ENCODE measurements around the gene GLG1.
"Not testable (repeated sequence)": the region's sequence is repeated elsewhere in the genome, so short reads cannot be mapped to it uniquely, and the experiment has no call there.

- not testable (repeated sequence) for TF ChIP-seq EP300 (conservative IDR thresholded peaks at IDR 0.05; ENCODE audit: poor library complexity, severe bottlenecking)
- TF ChIP-seq, protein P1, sequence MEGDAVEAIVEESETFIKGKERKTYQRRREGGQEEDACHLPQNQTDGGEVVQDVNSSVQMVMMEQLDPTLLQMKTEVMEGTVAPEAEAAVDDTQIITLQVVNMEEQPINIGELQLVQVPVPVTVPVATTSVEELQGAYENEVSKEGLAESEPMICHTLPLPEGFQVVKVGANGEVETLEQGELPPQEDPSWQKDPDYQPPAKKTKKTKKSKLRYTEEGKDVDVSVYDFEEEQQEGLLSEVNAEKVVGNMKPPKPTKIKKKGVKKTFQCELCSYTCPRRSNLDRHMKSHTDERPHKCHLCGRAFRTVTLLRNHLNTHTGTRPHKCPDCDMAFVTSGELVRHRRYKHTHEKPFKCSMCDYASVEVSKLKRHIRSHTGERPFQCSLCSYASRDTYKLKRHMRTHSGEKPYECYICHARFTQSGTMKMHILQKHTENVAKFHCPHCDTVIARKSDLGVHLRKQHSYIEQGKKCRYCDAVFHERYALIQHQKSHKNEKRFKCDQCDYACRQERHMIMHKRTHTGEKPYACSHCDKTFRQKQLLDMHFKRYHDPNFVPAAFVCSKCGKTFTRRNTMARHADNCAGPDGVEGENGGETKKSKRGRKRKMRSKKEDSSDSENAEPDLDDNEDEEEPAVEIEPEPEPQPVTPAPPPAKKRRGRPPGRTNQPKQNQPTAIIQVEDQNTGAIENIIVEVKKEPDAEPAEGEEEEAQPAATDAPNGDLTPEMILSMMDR (IDR thresholded peaks at IDR 0.05; ENCODE audit: poor library complexity, severe bottlenecking): not testable (repeated sequence)
Measured at GRCh38 chr16:74546112-74546511, 60.8 kb downstream of the GLG1 start.

Data from neural cell (in vitro differentiated cells).